ENCODE results near the gene PXDN. TPM values are rescaled to one million over a fixed set of nuclear protein-coding genes. Genes with fewer than 3 reads are reported as not detected.
"Not testable (repeated sequence)": the region's sequence is repeated elsewhere in the genome, so short reads cannot be mapped to it uniquely, and the experiment has no call there.

Gene PXDN
- total RNA-seq, 1 donor from 2014 or later = 459 TPM

DNA sequence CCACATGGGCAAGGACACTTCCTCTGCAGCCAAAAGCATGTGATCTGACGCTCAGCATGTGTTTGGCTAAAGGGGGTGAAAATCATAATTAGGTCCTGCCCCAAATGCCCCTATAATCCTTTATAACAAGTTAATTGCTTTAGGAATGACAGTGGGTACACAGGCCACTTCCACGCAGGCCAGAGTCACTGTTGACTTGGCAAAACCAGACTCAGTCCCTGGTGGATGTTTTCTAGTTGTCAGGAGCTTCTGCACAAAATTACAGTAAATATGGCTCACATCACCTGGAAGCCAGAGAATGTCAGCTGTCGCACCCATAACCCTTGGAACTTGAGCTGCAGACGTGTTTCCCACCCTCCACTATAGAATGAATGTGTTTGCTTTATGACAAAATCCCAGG is 13.3 kb upstream of the PXDN start:
- H3K27ac Mint-ChIP-seq (ENCODE audit: unreplicated experiment) = no peak overlapping the region

DNA sequence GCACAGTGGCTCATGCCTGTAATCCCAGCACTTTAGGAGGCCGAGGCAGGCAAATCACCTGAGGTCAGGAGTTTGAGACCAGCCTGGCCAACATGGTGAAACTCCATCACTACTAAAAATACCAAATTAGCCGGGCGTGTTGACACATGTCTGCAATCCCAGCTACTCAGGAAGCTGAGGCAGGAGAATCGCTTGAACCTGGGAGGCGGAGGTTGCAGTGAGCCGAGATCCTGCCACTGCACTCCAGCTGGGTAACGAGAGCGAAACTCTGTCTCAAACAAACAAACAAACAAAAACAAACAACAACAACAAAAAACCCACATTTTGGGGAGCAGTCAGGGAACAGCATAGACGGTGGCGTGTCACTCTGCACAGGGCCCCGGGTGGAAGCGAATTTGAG is 12.8 kb upstream of the PXDN start:
- H3K4me1 Mint-ChIP-seq (ENCODE audit: unreplicated experiment); H3K27ac Mint-ChIP-seq (ENCODE audit: unreplicated experiment); H3K4me3 Mint-ChIP-seq (ENCODE audit: unreplicated experiment); DNase-seq (ENCODE audit: extremely low spot score, unreplicated experiment); H3K36me3 Mint-ChIP-seq (ENCODE audit: unreplicated experiment); H3K9me3 Mint-ChIP-seq (ENCODE audit: unreplicated experiment): not testable (repeated sequence)
- peaks cover 24% of the 10 kb centered on the region for H3K27me3 Mint-ChIP-seq (ENCODE audit: unreplicated experiment)

More for the DNA sequence above, 13.3 kb upstream of the PXDN start:
- TF ChIP-seq CTCF (IDR thresholded peaks at IDR 0.05) = no peak
- H3K9me3 Mint-ChIP-seq (ENCODE audit: unreplicated experiment) = no peaks in the 10 kb centered on the region
- no peak for DNase-seq (ENCODE audit: extremely low spot score, unreplicated experiment)
- H3K27me3 Mint-ChIP-seq (ENCODE audit: unreplicated experiment) = peaks cover 28% of the 10 kb centered on the region
- peaks cover 5% of the 10 kb centered on the region for H3K4me1 Mint-ChIP-seq (ENCODE audit: unreplicated experiment)
- no peak overlapping the region for H3K4me3 Mint-ChIP-seq (ENCODE audit: unreplicated experiment)
- H3K36me3 Mint-ChIP-seq (ENCODE audit: unreplicated experiment) = no peaks in the 10 kb centered on the region

GRCh38 chr2:1756456-1756855 is 12.1 kb upstream of the PXDN start:
- no peak overlapping the region for H3K27ac Mint-ChIP-seq (ENCODE audit: unreplicated experiment)
- H3K4me3 Mint-ChIP-seq (ENCODE audit: unreplicated experiment) = no peak overlapping the region
- no peak for DNase-seq (ENCODE audit: extremely low spot score, unreplicated experiment)
- H3K27me3 Mint-ChIP-seq (ENCODE audit: unreplicated experiment) = peaks cover 21% of the 10 kb centered on the region
- H3K9me3 Mint-ChIP-seq (ENCODE audit: unreplicated experiment) = no peaks in the 10 kb centered on the region
- TF ChIP-seq CTCF (IDR thresholded peaks at IDR 0.05) = no peak
- no peaks in the 10 kb centered on the region for H3K36me3 Mint-ChIP-seq (ENCODE audit: unreplicated experiment)
- peaks cover 5% of the 10 kb centered on the region for H3K4me1 Mint-ChIP-seq (ENCODE audit: unreplicated experiment)

GRCh38 chr2:1755436-1756191 is 11.3 kb upstream of the PXDN start:
- no peak for TF ChIP-seq CTCF (IDR thresholded peaks at IDR 0.05)
- Mint-ChIP-seq H3K4me1 (ENCODE audit: unreplicated experiment) (peaks cover 13% of the 10 kb centered on the region), H3K4me3 (ENCODE audit: unreplicated experiment) (no peak overlapping the region), H3K27me3 (ENCODE audit: unreplicated experiment) (peaks cover 12% of the 10 kb centered on the region), H3K9me3 (ENCODE audit: unreplicated experiment) (no peaks in the 10 kb centered on the region), H3K27ac (ENCODE audit: unreplicated experiment) (peak overlapping the region; percentile 52), H3K36me3 (ENCODE audit: unreplicated experiment) (no peaks in the 10 kb centered on the region)
- DNase-seq (ENCODE audit: extremely low spot score, unreplicated experiment) = no peak

GRCh38 chr2:1754461-1755170 is 10.3 kb upstream of the PXDN start:
- Mint-ChIP-seq H3K4me1 (ENCODE audit: unreplicated experiment) (peaks cover 13% of the 10 kb centered on the region), H3K9me3 (ENCODE audit: unreplicated experiment) (no peaks in the 10 kb centered on the region), H3K36me3 (ENCODE audit: unreplicated experiment) (no peaks in the 10 kb centered on the region), H3K27ac (ENCODE audit: unreplicated experiment) (no peak overlapping the region), H3K27me3 (ENCODE audit: unreplicated experiment) (peaks cover 6% of the 10 kb centered on the region), H3K4me3 (ENCODE audit: unreplicated experiment) (no peak overlapping the region)
- no peak for TF ChIP-seq CTCF (IDR thresholded peaks at IDR 0.05)
- DNase-seq (ENCODE audit: extremely low spot score, unreplicated experiment) = no peak

All from osteocyte (in vitro differentiated cells).